Naive thymus-derived CD4-positive, alpha-beta T cell (primary cell): Measurements from ENCODE around the gene OCIAD1. TPM values are rescaled to one million over a fixed set of nuclear protein-coding genes. Genes with fewer than 3 reads are reported as not detected.

ENCODE experiments used
- ATAC-seq: fragments of 150-1000 bp; cut with Tn5 transposase; 2 replicates; pipeline ENCODE4 v1.10.0; 2021; ENCODE audit warnings: mild to moderate bottlenecking, moderate library complexity
- CTCF ChIA-PET: fragments of 350-600 bp; sonication (Branson Sonifier 250); formaldehyde crosslinking; loops from one replicate; lab custom pipeline; 2021; ENCODE audit warnings: antibody characterized with exemption; lab: Charles Lee
- POLR2A ChIA-PET: fragments of 350-600 bp; sonication (Branson Sonifier 250); formaldehyde crosslinking; loops from one replicate; lab custom pipeline; 2021; ENCODE audit warnings: antibody characterized with exemption, inconsistent platforms; lab: Charles Lee
- DNase-seq, 9 donors: peaks; one replicate each; pipeline versions ENCODE4 v3.0.0 to v3.0.0-alpha.2; 2020 to 2022; ENCODE audit warnings: mixed read lengths in 1 of 9
- H3K27ac ChIP-seq: one replicate; pipeline ENCODE4 v1.7.0; 2013; ENCODE audit warnings: mild to moderate bottlenecking, low read depth, low read length, moderate library complexity
- H3K27me3 ChIP-seq, 2 donors: one replicate each; pipeline ENCODE4 v1.7.0; 2013; ENCODE audit warnings: low read length in 2 of 2, mild to moderate bottlenecking in 2 of 2, moderate library complexity in 2 of 2; ENCODE audit not compliant: control insufficient read depth in 2 of 2, insufficient read depth in 2 of 2
- H3K36me3 ChIP-seq, 3 experiments: 1 replicate in 2 of 3; 2 replicates in 1 of 3; pipeline ENCODE4 v1.7.0; 2013; ENCODE audit warnings: low read length in 3 of 3, mild to moderate bottlenecking in 3 of 3, moderate library complexity in 1 of 3; ENCODE audit not compliant: insufficient read depth in 3 of 3, control insufficient read depth in 2 of 3
- H3K4me1 ChIP-seq, 2 donors: one replicate each; pipeline ENCODE4 v1.7.0; 2013; ENCODE audit warnings: low read length in 2 of 2, mild to moderate bottlenecking in 2 of 2, moderate library complexity in 1 of 2; ENCODE audit not compliant: control insufficient read depth in 2 of 2, insufficient read depth in 2 of 2
- H3K4me3 ChIP-seq: 2 replicates; pipeline ENCODE4 v1.7.0; 2013; ENCODE audit warnings: mild to moderate bottlenecking, low read length
- H3K9me3 ChIP-seq, 3 experiments: 1 replicate in 2 of 3; 2 replicates in 1 of 3; pipeline ENCODE4 v1.7.0; 2013; ENCODE audit warnings: low read length in 3 of 3; ENCODE audit not compliant: control insufficient read depth in 2 of 3
- H3K27ac Mint-ChIP-seq, 9 donors: one replicate each; pipeline ENCODE4 v1.8.0; 2020 to 2022; ENCODE audit warnings: mixed read lengths in 9 of 9, mild to moderate bottlenecking in 8 of 9, moderate library complexity in 5 of 9, inconsistent platforms in 2 of 9
- H3K27me3 Mint-ChIP-seq, 5 donors: one replicate each; pipeline ENCODE4 v1.8.0; 2021 to 2022; ENCODE audit warnings: mixed read lengths in 5 of 5, mild to moderate bottlenecking in 1 of 5
- H3K36me3 Mint-ChIP-seq, 5 donors: one replicate each; pipeline ENCODE4 v1.8.0; 2020 to 2022; ENCODE audit warnings: mixed read lengths in 5 of 5, mild to moderate bottlenecking in 3 of 5, inconsistent platforms in 1 of 5
- H3K4me1 Mint-ChIP-seq, 7 donors: one replicate each; pipeline ENCODE4 v1.8.0; 2020 to 2022; ENCODE audit warnings: mixed read lengths in 7 of 7, mild to moderate bottlenecking in 3 of 7, inconsistent platforms in 1 of 7
- H3K4me3 Mint-ChIP-seq, 10 donors: one replicate each; pipeline ENCODE4 v1.8.0; 2020 to 2022; ENCODE audit warnings: mild to moderate bottlenecking in 10 of 10, mixed read lengths in 10 of 10, moderate library complexity in 6 of 10, inconsistent platforms in 2 of 10
- H3K9me3 Mint-ChIP-seq, 11 donors: one replicate each; pipeline ENCODE4 v1.8.0; 2020 to 2022; ENCODE audit warnings: mixed read lengths in 11 of 11, mild to moderate bottlenecking in 4 of 11, inconsistent platforms in 1 of 11, moderate library complexity in 1 of 11
- intact Hi-C, 2 donors: fragments of 100-400 bp; cut with micrococcal nuclease; formaldehyde crosslinking; loops; one replicate each; pipeline ENCODE4 v1.15.1; 2023
- polyA plus RNA-seq, 2 donors: library from polyadenylated mRNA; unstranded; fragments of 300-500 nt; fragmentation: Illumina TruSeq; gene quantifications; one replicate each; pipeline ENCODE4 v1.2.3, GENCODE V29; 2021
- total RNA-seq, 6 experiments: library from RNA in 5 of 6; stranded (reverse) in 5 of 6; gene quantifications; 1 replicate in 5 of 6; 2 replicates in 1 of 6; pipeline ENCODE4 v1.2.3 and lab custom pipeline; 2021 to 2026

OCIAD1 gene
- total and polyA plus RNA-seq, 7 experiments from 2014 or later: 85.6 to 248 (median 123) TPM

DNA sequence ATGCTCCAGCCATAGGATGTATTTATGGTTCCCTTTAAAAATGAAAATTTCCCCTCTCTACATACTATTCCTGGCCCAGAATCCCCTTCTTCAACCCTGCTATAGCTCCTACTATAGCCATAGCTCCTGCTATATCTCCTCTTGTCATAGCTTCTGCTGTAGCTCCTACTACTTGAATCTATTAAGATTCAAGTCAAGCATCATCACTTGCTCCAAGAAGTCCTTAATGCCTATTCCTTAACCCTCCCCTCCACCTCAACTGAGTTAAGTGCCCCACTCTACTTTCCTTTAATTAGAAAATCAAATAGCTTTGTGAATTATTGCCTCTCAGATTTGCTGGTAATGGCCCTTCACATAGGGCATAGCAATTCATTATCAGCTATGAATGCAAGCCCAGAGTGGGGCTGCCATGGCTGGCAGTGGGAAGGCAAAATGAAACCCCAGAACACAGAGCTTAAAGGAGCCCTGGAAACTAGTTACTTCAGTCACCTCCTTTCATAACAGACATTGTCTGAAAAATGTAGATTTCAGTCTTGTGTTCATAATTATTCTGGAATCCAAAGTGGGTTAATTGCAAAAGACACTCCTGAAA is 60.2 kb downstream of the OCIAD1 start:
- no peak for DNase-seq
- H3K4me3 ChIP-seq: no peak overlapping the region
- peaks cover 0 to 2% (median 0%) of the 10 kb centered on the region in 3 experiments for H3K9me3 ChIP-seq
- ATAC-seq: no peak
- POLR2A ChIA-PET: no interaction called here
- CTCF ChIA-PET: interaction anchor here (0.6 to 1.1 kb wide), 3 partner anchors 15 to 20 kb away, joined by 3 to 4 read pairs (median 4); partner anchors contain the start of gene OCIAD2
- peaks cover 38 to 78% (median 68%) of the 10 kb centered on the region in 5 donors for H3K36me3 Mint-ChIP-seq
- no peaks in the 10 kb centered on the region for H3K27me3 Mint-ChIP-seq
- H3K4me1 Mint-ChIP-seq: peaks cover 0 to 11% (median 0%) of the 10 kb centered on the region in 7 donors
- intact Hi-C loops: no loop called here
- no peak overlapping the region for H3K27ac Mint-ChIP-seq
- H3K27ac ChIP-seq: no peak overlapping the region
- H3K4me3 Mint-ChIP-seq: no peak overlapping the region
- no peaks in the 10 kb centered on the region for H3K27me3 ChIP-seq
- H3K36me3 ChIP-seq: peaks cover 17 to 58% (median 20%) of the 10 kb centered on the region in 3 experiments
- peaks cover 0 to 28% (median 10%) of the 10 kb centered on the region in 11 donors for H3K9me3 Mint-ChIP-seq
- H3K4me1 ChIP-seq: no peaks in the 10 kb centered on the region

DNA sequence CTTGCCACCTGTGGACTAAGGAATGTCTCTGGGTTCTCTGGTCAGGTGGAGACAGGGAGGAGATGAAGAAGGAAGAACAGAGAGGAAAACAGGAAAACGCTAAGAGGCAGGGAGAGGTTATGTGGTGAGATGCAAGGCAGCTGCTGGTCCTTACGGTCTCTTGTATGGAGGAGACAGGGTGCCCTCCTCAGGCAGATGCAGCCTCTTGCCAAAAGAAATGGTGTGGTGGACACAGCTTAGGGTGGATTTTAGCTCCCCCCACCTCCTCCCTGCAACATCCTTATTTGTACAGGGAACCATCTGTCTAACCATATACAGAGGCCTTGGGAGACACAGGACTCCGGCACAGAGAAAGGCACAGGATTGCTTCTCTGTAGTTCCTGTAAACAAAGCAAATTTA is 66.0 kb downstream of the OCIAD1 start:
- Mint-ChIP-seq H3K9me3 (peaks cover 0 to under 1% (median 0%) of the 10 kb centered on the region in 11 donors), H3K36me3 (peaks cover 36 to 86% (median 70%) of the 10 kb centered on the region in 5 donors), H3K27me3 (no peaks in the 10 kb centered on the region), H3K27ac (peak overlapping the region in 2 of 9 donors; percentile 41 to 58), H3K4me1 (peaks cover 12 to 60% (median 38%) of the 10 kb centered on the region in 7 donors), H3K4me3 (no peak overlapping the region)
- Histone ChIP-seq H3K4me1 (peaks cover 0 to 11% of the 10 kb centered on the region in 2 donors), H3K27me3 (no peaks in the 10 kb centered on the region), H3K27ac (no peak overlapping the region), H3K36me3 (peaks cover 16 to 89% (median 26%) of the 10 kb centered on the region in 3 experiments), H3K9me3 (peaks cover 0 to 2% (median 0%) of the 10 kb centered on the region in 3 experiments), H3K4me3 (no peak overlapping the region)
- intact Hi-C loops: no loop called here
- ChIA-PET CTCF (no interaction called here), POLR2A (interaction anchor here (0.7 to 1.7 kb wide), 2 partner anchors 9 to 410 kb away, joined by 3 to 7 read pairs; partner anchors contain the start of gene OCIAD2)
- ATAC-seq (no peak), DNase-seq (no peak)

GRCh38 chr4:48898733-48899431 is 68.0 kb downstream of the OCIAD1 start:
- peak overlapping the region; percentile 18 to 81 (median 68) for H3K27ac Mint-ChIP-seq

DNA sequence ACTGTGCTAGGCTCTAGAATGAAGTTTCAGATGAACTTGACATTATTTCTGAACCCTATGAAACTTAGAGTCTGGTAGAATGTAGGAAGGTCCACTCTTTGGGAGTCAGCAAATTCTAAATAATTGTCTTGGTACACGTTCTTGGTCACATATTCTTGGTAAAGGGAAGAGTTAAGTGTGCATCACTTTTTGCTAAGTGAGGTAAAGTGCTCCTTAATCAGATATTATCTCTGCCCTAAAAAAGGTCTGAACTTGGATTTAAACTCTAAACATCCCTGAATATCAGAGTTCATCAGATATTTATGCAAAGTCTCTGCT is 68.5 kb downstream of the OCIAD1 start:
- peaks cover 18 to 79% (median 60%) of the 10 kb centered on the region in 7 donors for H3K4me1 Mint-ChIP-seq
- Histone ChIP-seq H3K27me3 (no peaks in the 10 kb centered on the region), H3K4me1 (peaks cover 0 to 22% of the 10 kb centered on the region in 2 donors), H3K4me3 (no peak overlapping the region), H3K9me3 (no peaks in the 10 kb centered on the region), H3K27ac (no peak overlapping the region), H3K36me3 (peaks cover 19 to 80% (median 23%) of the 10 kb centered on the region in 3 experiments)
- peak overlapping the region; percentile 14 to 81 (median 68) for H3K27ac Mint-ChIP-seq
- H3K27me3 Mint-ChIP-seq: no peaks in the 10 kb centered on the region
- intact Hi-C loops: no loop called here
- ChIA-PET POLR2A (no interaction called here), CTCF (no interaction called here)
- ATAC-seq (no peak), DNase-seq (no peak)
- peak overlapping the region in 8 of 10 donors; percentile 1 to 68 (median 41) for H3K4me3 Mint-ChIP-seq
- no peaks in the 10 kb centered on the region for H3K9me3 Mint-ChIP-seq
- peaks cover 32 to 77% (median 67%) of the 10 kb centered on the region in 5 donors for H3K36me3 Mint-ChIP-seq

More at GRCh38 chr4:48898733-48899431, 68.0 kb downstream of the OCIAD1 start:
- intact Hi-C loops: no loop called here
- Histone ChIP-seq H3K36me3 (peaks cover 19 to 84% (median 23%) of the 10 kb centered on the region in 3 experiments), H3K4me1 (peaks cover 0 to 17% of the 10 kb centered on the region in 2 donors), H3K27me3 (no peaks in the 10 kb centered on the region), H3K9me3 (no peaks in the 10 kb centered on the region), H3K27ac (no peak overlapping the region), H3K4me3 (no peak overlapping the region)
- ATAC-seq: peak; percentile 46
- ChIA-PET CTCF (no interaction called here), POLR2A (interaction anchor here (0.6 kb wide), 1 partner anchor 218 kb away, joined by 3 read pairs; no protein-coding TSS in a partner anchor)
- H3K9me3 Mint-ChIP-seq: no peaks in the 10 kb centered on the region
- H3K4me3 Mint-ChIP-seq: peak overlapping the region in 5 of 10 donors; percentile 9 to 68 (median 53)
- DNase-seq: no peak
- peaks cover 35 to 81% (median 70%) of the 10 kb centered on the region in 5 donors for H3K36me3 Mint-ChIP-seq
- no peaks in the 10 kb centered on the region for H3K27me3 Mint-ChIP-seq
- H3K4me1 Mint-ChIP-seq: peaks cover 17 to 75% (median 56%) of the 10 kb centered on the region in 7 donors

GRCh38 chr4:48899950-48900349 is 69.1 kb downstream of the OCIAD1 start:
- Histone ChIP-seq H3K4me3 (no peak overlapping the region), H3K9me3 (no peaks in the 10 kb centered on the region), H3K36me3 (peaks cover 19 to 74% (median 23%) of the 10 kb centered on the region in 3 experiments), H3K27ac (no peak overlapping the region), H3K4me1 (peaks cover 0 to 27% of the 10 kb centered on the region in 2 donors), H3K27me3 (no peaks in the 10 kb centered on the region)
- Mint-ChIP-seq H3K4me1 (peaks cover 23 to 82% (median 66%) of the 10 kb centered on the region in 7 donors), H3K4me3 (peak overlapping the region in 5 of 10 donors; percentile 15 to 68 (median 55)), H3K36me3 (peaks cover 27 to 75% (median 69%) of the 10 kb centered on the region in 5 donors), H3K27me3 (no peaks in the 10 kb centered on the region), H3K9me3 (no peaks in the 10 kb centered on the region), H3K27ac (peak overlapping the region in 8 of 9 donors; percentile 14 to 78 (median 68))
- intact Hi-C loops: loop anchor here in 1 of 2 donors (10.0 kb wide), 1 partner anchor 1415 kb away; the partner anchor contains the start of gene ATP10D
- no peak for DNase-seq
- POLR2A ChIA-PET: no interaction called here
- ATAC-seq: no peak
- CTCF ChIA-PET: interaction anchor here (0.7 kb wide), 1 partner anchor 61 kb away, joined by 4 read pairs; no protein-coding TSS in a partner anchor

DNA sequence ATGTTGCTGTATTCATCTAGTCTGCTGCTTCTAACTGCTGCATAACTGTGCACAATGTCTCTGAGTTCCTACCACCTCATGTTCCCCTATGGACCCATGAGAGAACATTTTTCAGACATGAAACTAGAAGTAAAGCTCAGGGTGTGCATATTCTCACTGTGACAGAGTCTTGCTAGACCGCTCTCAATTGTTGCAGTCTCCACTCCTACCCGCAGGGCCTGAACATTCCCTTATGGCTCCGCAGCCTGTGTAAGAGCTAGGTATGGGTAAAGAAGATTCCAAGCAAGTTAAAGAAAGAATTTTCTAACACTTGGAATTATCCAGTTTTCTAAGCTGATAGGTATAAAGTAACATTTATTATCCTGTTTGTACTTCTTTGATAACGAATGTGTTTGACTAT is 70.3 kb downstream of the OCIAD1 start:
- peak overlapping the region in 6 of 9 donors; percentile 2 to 56 (median 28) for H3K27ac Mint-ChIP-seq
- H3K27me3 Mint-ChIP-seq: no peaks in the 10 kb centered on the region
- H3K4me1 ChIP-seq: peaks cover 11 to 37% of the 10 kb centered on the region in 2 donors
- no peak for ATAC-seq
- H3K27ac ChIP-seq: no peak overlapping the region
- ChIA-PET CTCF (interaction anchor here (1.4 kb wide), 1 partner anchor 44 kb away, joined by 3 read pairs; no protein-coding TSS in a partner anchor), POLR2A (no interaction called here)
- no peak for DNase-seq
- peaks cover 22 to 65% (median 59%) of the 10 kb centered on the region in 5 donors for H3K36me3 Mint-ChIP-seq
- H3K9me3 ChIP-seq: no peaks in the 10 kb centered on the region
- H3K9me3 Mint-ChIP-seq: no peaks in the 10 kb centered on the region
- H3K4me3 ChIP-seq: no peak overlapping the region
- no peaks in the 10 kb centered on the region for H3K27me3 ChIP-seq
- peak overlapping the region in 4 of 10 donors; percentile 0 to 4 (median 1) for H3K4me3 Mint-ChIP-seq
- intact Hi-C loops: loop anchor here in 1 of 2 donors (10.0 kb wide), 1 partner anchor 1416 kb away; the partner anchor contains the start of gene ATP10D
- H3K4me1 Mint-ChIP-seq: peaks cover 33 to 87% (median 74%) of the 10 kb centered on the region in 7 donors
- H3K36me3 ChIP-seq: peaks cover 19 to 66% (median 23%) of the 10 kb centered on the region in 3 experiments
